GM10248 (cell line): ENCODE data around the gene LRRFIP1.

ENCODE experiments used
- CTCF ChIA-PET: fragments of 300-600 bp; sonication (Branson Sonifier 250); formaldehyde crosslinking; extraction: SDS; loops from one replicate; lab custom pipeline; 2021; ENCODE audit warnings: antibody characterized with exemption; lab: Yijun Ruan, JAX
- POLR2A ChIA-PET: fragments of 350-650 bp; sonication (Branson Sonifier 250); formaldehyde crosslinking; extraction: SDS; loops from one replicate; lab custom pipeline; 2020; ENCODE audit warnings: antibody characterized with exemption; lab: Yijun Ruan, JAX
- DNase-seq: peaks from one replicate; pipeline ENCODE4 v3.0.0; 2012; ENCODE audit errors: extremely low spot score
- CTCF ChIP-seq: IDR thresholded peaks from 2 replicates; pipeline ENCODE4 v1.5.1; 2012; ENCODE audit warnings: mild to moderate bottlenecking, low read depth; ENCODE audit errors: extremely low read depth, missing control alignments, control extremely low read depth

Gene LRRFIP1

DNA sequence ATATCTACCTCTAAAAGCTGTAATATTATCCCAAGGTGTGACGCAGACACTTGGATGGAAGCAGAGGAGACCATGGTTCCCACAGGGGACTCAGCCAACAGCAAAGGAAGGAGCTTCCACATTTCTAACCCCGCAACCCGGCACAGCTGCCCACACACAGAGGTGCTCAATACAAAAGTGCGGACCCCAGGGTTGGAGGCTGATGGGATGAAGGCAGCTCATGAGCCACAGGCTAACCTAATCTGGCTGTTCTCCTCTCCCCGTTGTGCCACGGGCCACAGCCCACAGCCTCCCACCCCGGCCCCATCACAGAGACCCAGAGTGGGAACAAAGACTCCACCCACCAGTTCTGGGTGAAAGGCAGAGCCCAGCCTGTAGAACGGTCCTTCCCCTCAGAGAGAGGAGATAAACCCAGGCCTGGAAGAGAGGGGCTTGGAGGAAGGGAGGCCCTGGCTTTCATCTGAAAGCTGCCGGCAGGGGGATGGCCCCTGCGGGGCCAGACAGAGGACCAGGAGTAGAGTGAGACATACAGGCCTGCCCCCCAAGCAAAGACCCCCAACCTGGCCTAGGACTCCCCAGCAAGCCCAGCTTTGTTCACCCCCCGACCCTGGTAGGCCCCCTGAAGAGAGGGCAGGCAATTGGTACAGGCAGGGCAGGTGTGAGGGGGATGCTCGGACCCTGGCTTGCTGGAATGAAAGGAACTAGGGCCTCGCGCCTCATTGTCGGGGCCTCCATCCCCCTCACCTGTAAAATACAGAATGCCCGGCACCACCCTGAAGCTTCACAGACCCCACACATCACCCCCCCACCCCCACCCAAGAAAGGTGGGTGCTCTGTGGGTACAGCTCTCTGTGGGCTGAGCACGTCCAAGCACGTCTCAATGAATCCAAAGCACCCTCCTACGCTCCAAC, 43.7 kb upstream of the LRRFIP1 start:
- ChIA-PET CTCF (interaction anchor here (1.4 to 7.6 kb wide), 3 partner anchors 11 to 161 kb away, joined by 5 to 63 read pairs (median 6); no protein-coding TSS in a partner anchor), POLR2A (no interaction called here)
- TF ChIP-seq CTCF: no peak
- no peak for DNase-seq

GRCh38 chr2:237585590-237586221, 41.7 kb upstream of the LRRFIP1 start:
- CTCF ChIA-PET: interaction anchor here (2.1 to 7.6 kb wide), 2 partner anchors 13 to 73 kb away, joined by 7 to 63 read pairs; no protein-coding TSS in a partner anchor

GRCh38 chr2:237588044-237588696, 39.2 kb upstream of the LRRFIP1 start:
- CTCF ChIA-PET: interaction anchor here (1.7 to 7.6 kb wide), 2 partner anchors 15 to 16 kb away, joined by 7 to 63 read pairs; no protein-coding TSS in a partner anchor
- DNase-seq: no peak
- TF ChIP-seq CTCF: no peak
- POLR2A ChIA-PET: no interaction called here

More at GRCh38 chr2:237585590-237586221, 41.7 kb upstream of the LRRFIP1 start:
- no peak for DNase-seq
- TF ChIP-seq CTCF: no peak
- POLR2A ChIA-PET: no interaction called here

DNA sequence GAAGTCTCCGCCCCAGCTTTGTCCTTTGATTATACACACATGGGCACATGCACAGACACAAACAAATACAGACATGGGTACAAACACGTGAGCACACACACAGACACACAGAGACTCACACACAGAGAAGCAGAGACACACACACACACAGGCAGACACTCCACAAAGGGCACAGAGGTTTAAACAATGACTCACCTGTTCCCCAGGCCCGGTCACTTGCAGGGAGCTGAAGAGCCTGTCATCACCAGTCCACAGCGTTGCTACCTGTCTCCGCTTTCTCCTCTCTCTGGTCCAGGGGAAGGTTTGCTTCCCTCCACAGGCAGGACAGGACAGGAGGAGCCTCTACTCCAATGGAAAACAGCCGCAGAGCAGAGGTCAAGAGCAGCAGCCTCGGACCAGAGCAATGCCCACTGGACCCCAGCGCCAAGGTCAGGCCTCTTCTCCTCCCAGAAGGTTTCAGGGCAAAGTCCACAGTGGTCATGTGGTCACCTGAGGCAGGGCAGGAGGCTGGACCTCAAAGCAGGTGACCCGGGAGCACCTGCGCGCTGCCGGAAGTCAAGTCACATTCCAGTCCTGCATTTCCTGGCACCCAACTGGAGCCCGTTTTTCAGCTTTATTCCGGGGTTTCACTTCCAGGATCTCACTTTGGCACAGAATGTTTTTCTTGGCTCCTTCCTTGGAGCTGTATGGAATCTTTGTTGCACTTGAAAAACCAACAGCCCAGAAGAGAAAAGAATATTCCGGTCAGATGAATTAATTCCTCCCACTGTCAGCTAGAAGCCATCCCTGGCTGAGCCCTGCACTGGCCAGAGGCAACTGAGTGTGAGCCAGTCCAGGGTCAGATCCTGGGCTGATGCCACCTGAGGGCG, 36.9 kb upstream of the LRRFIP1 start, which contains the start of gene RAB17:
RAB17 (minus strand) TSS at position 463 of the 869 bp plus-strand sequence. CDS start 4,580 bp downstream, outside the sequence.
- ChIA-PET POLR2A (no interaction called here), CTCF (interaction anchor here (0.8 to 1.2 kb wide), 2 partner anchors 13 to 20 kb away, joined by 3 read pairs; no protein-coding TSS in a partner anchor)
- DNase-seq: no peak
- TF ChIP-seq CTCF: no peak

- POLR2A ChIA-PET: no interaction called here
- CTCF ChIA-PET: no interaction called here
- no peak for DNase-seq
- TF ChIP-seq CTCF: no peak
Observed at GRCh38 chr2:237591141-237591881, 36.1 kb upstream of the LRRFIP1 start.
